Measurements from ENCODE around the gene SLC22A12. TPM values are rescaled to one million over a fixed set of nuclear protein-coding genes. Genes with fewer than 3 reads are reported as not detected.
"Not testable (repeated sequence)": the region's sequence is repeated elsewhere in the genome, so short reads cannot be mapped to it uniquely, and the experiment has no call there.

The SLC22A12 gene
- total and polyA plus RNA-seq, 2 experiments from 2014 or later = not detected

GRCh38 chr11:64595922-64596321 is 4.9 kb downstream of the SLC22A12 start:
- H3K79me2 ChIP-seq (replicated peaks; ENCODE audit: insufficient read depth); H3K4me2 ChIP-seq; H3K27ac ChIP-seq (ENCODE audit: low read depth); H3K27me3 Mint-ChIP-seq (ENCODE audit: insufficient read depth, low read depth, poor library complexity); H3K27me3 ChIP-seq (ENCODE audit: insufficient read depth); H3K9me3 Mint-ChIP-seq; H3K4me1 ChIP-seq (ENCODE audit: insufficient read depth); H3K27ac Mint-ChIP-seq; H3K4me1 Mint-ChIP-seq; H3F3A ChIP-seq (replicated peaks; ENCODE audit: low read depth); H2AFZ ChIP-seq; H3K4me3 Mint-ChIP-seq; ATAC-seq; H3K9me2 ChIP-seq (ENCODE audit: insufficient read depth); H3K36me3 ChIP-seq (ENCODE audit: insufficient read depth); H3K36me3 Mint-ChIP-seq (ENCODE audit: low read depth); H3K4me3 ChIP-seq; H4K20me1 ChIP-seq (replicated peaks; ENCODE audit: insufficient read depth); DNase-seq (ENCODE audit: low spot score): not testable (repeated sequence)

- Mint-ChIP-seq H3K9me3 (peaks cover 5% of the 10 kb centered on the region), H3K4me1 (no peaks in the 10 kb centered on the region), H3K27ac (no peak overlapping the region), H3K4me3 (no peak overlapping the region), H3K27me3 (ENCODE audit: insufficient read depth, low read depth, poor library complexity) (peaks cover 5% of the 10 kb centered on the region), H3K36me3 (ENCODE audit: low read depth) (no peaks in the 10 kb centered on the region)
- H3K4me2 ChIP-seq = no peak overlapping the region
- H3K9me2 ChIP-seq (ENCODE audit: insufficient read depth) = 0 out of 2 replicates have a peak, but pooled peaks cover 5% of the 10 kb centered on the region
- no peak overlapping the region for H3K27ac ChIP-seq (ENCODE audit: low read depth)
- no peak overlapping the region for H3K4me3 ChIP-seq
- H4K20me1 ChIP-seq (replicated peaks; ENCODE audit: insufficient read depth) = no peaks in the 10 kb centered on the region
- ATAC-seq (no peak), DNase-seq (ENCODE audit: low spot score) (no peak)
- no peaks in the 10 kb centered on the region for H3K36me3 ChIP-seq (ENCODE audit: insufficient read depth)
- H3K27me3 ChIP-seq (ENCODE audit: insufficient read depth) = no peaks in the 10 kb centered on the region
- H3K79me2 ChIP-seq (replicated peaks; ENCODE audit: insufficient read depth) = no peaks in the 10 kb centered on the region
- no peaks in the 10 kb centered on the region for H3K4me1 ChIP-seq (ENCODE audit: insufficient read depth)
- no peaks in the 10 kb centered on the region for H3F3A ChIP-seq (replicated peaks; ENCODE audit: low read depth)
- no peak overlapping the region for H2AFZ ChIP-seq
- TF ChIP-seq POLR2AphosphoS5 (IDR thresholded peaks at IDR 0.05; ENCODE audit: low read depth) (no peak), REST (IDR thresholded peaks at IDR 0.05; ENCODE audit: unreplicated experiment) (no peak), ZNF462 (CRISPR knock-in tag; IDR thresholded peaks at IDR 0.05) (no peak), EZH2phosphoT487 (IDR thresholded peaks at IDR 0.05; ENCODE audit: unreplicated experiment) (no peak), STAT1 (IDR thresholded peaks at IDR 0.05; ENCODE audit: unreplicated experiment) (no peak), ETS1 (IDR thresholded peaks at IDR 0.05) (no peak), ZNF114 (CRISPR knock-in tag; IDR thresholded peaks at IDR 0.05) (no peak), CTCF (conservative IDR thresholded peaks at IDR 0.05; ENCODE audit: low read depth in 2 of 2) (no peak; a peak in 1 of 4 replicates), CREB1 (CRISPR knock-in tag; IDR thresholded peaks at IDR 0.05; ENCODE audit: low read depth) (no peak), ZNF331 (CRISPR knock-in tag; IDR thresholded peaks at IDR 0.05; ENCODE audit: low read depth) (no peak)
Measured at GRCh38 chr11:64597671-64598101, 6.7 kb downstream of the SLC22A12 start.
